Glutamatergic neuron (in vitro differentiated cells): Measurements from ENCODE around the gene SNRPD2. TPM values are rescaled to one million over a fixed set of nuclear protein-coding genes. Genes with fewer than 3 reads are reported as not detected.

ENCODE experiments used
- DNase-seq: peaks from one replicate; pipeline ENCODE4 v3.0.0; 2022
- H3K27ac Mint-ChIP-seq: one replicate; pipeline ENCODE4 v1.8.0; 2020; ENCODE audit warnings: mild to moderate bottlenecking, mixed read lengths, inconsistent platforms; ENCODE audit not compliant: unreplicated experiment
- H3K27me3 Mint-ChIP-seq: one replicate; pipeline ENCODE4 v1.8.0; 2020; ENCODE audit warnings: mild to moderate bottlenecking, moderate library complexity, mixed read lengths, inconsistent platforms; ENCODE audit not compliant: unreplicated experiment
- H3K36me3 Mint-ChIP-seq: one replicate; pipeline ENCODE4 v1.8.0; 2020; ENCODE audit warnings: mild to moderate bottlenecking, mixed read lengths, inconsistent platforms; ENCODE audit not compliant: unreplicated experiment
- H3K4me1 Mint-ChIP-seq: one replicate; pipeline ENCODE4 v1.8.0; 2020; ENCODE audit warnings: mild to moderate bottlenecking, low read depth, mixed read lengths, inconsistent platforms; ENCODE audit not compliant: unreplicated experiment
- H3K4me3 Mint-ChIP-seq: one replicate; pipeline ENCODE4 v1.8.0; 2020; ENCODE audit warnings: mild to moderate bottlenecking, mixed read lengths, inconsistent platforms; ENCODE audit not compliant: unreplicated experiment
- H3K9me3 Mint-ChIP-seq: one replicate; pipeline ENCODE4 v1.8.0; 2020; ENCODE audit warnings: mild to moderate bottlenecking, moderate library complexity, mixed read lengths, inconsistent platforms; ENCODE audit not compliant: unreplicated experiment
- CTCF ChIP-seq: fragments of 200-600 bp; sonication (generic); IDR thresholded peaks from one replicate; pipeline ENCODE4 v1.5.0; 2021; ENCODE audit not compliant: partially characterized antibody, unreplicated experiment
- long read RNA-seq: library from polyadenylated mRNA; unstranded; transcript quantifications from one replicate; pipeline ENCODE4 v2.0.0, GENCODE V29; 2020; ENCODE audit not compliant: unreplicated experiment
- total RNA-seq: library from RNA; stranded (reverse); fragmentation: NEBNext Ultra II Directional; extraction: Animal tissue kit (Norgen Biotek cat#: 25700); gene quantifications from one replicate; pipeline ENCODE4 v1.2.1, GENCODE V29; 2021; ENCODE audit not compliant: unreplicated experiment

SNRPD2 gene
- total RNA-seq: 264 TPM
- long read RNA-seq, transcript SNRPD2-201 (3 exons, 901 nt): major isoform, 96 of 103 reads
- long read RNA-seq, partial matches to known transcripts: 4 of 103 reads
- long read RNA-seq, other reads (novel, unspliced or antisense): 2 of 103 reads

- Mint-ChIP-seq H3K36me3 (no peaks in the 10 kb centered on the region), H3K9me3 (peaks cover 8% of the 10 kb centered on the region), H3K4me3 (peak within 1 kb of the TSS; percentile 99), H3K27me3 (peaks cover 2% of the 10 kb centered on the region), H3K4me1 (peaks cover 2% of the 10 kb centered on the region), H3K27ac (peak within 1 kb of the TSS; percentile 93)
- no peak for TF ChIP-seq CTCF
- DNase-seq: peak; percentile 95
Observed at GRCh38 chr19:45691516-45692186, at the start of gene SNRPD2. Gene SNRPD2, minus strand, starts transcription at chr19:45691953. Its CDS starts 65 bp downstream, at chr19:45691888.

- DNase-seq: no peak
- Mint-ChIP-seq H3K27me3 (no peaks in the 10 kb centered on the region), H3K4me3 (no peak overlapping the region), H3K36me3 (no peaks in the 10 kb centered on the region), H3K9me3 (no peaks in the 10 kb centered on the region), H3K4me1 (no peaks in the 10 kb centered on the region), H3K27ac (peak overlapping the region; percentile 20)
- TF ChIP-seq CTCF: no peak
Observed at GRCh38 chr19:45739498-45740439, 48.0 kb upstream of the SNRPD2 start.

- Mint-ChIP-seq H3K9me3 (no peaks in the 10 kb centered on the region), H3K27ac (no peak within 1 kb of the TSS), H3K36me3 (no peaks in the 10 kb centered on the region), H3K27me3 (peaks cover 7% of the 10 kb centered on the region), H3K4me1 (peaks cover 5% of the 10 kb centered on the region), H3K4me3 (no peak within 1 kb of the TSS)
- no peak for DNase-seq
- TF ChIP-seq CTCF: no peak
Observed at GRCh38 chr19:45733160-45733810, 41.5 kb upstream of the SNRPD2 start, which contains the start of gene MEIOSIN. Gene MEIOSIN, plus strand, starts transcription at chr19:45733439. Its CDS starts 1,938 bp downstream, at chr19:45735377.

GRCh38 chr19:45730368-45731288 is 38.9 kb upstream of the SNRPD2 start, which contains the start of gene FBXO46:
Gene FBXO46, minus strand, starts transcription at chr19:45730896. Its CDS starts 17,401 bp downstream, at chr19:45713495.
- TF ChIP-seq CTCF: no peak
- Mint-ChIP-seq H3K27me3 (peaks cover 7% of the 10 kb centered on the region), H3K36me3 (no peaks in the 10 kb centered on the region), H3K9me3 (no peaks in the 10 kb centered on the region), H3K27ac (peak within 1 kb of the TSS; percentile 77), H3K4me3 (peak within 1 kb of the TSS; percentile 96), H3K4me1 (peaks cover 5% of the 10 kb centered on the region)
- peak; percentile 95 for DNase-seq
